ENCODE results near the gene CEBPA.
A peak's percentile ranks its signal among the peaks of the same experiment; 100 is the strongest.
"Not testable (repeated sequence)": the region's sequence is repeated elsewhere in the genome, so short reads cannot be mapped to it uniquely, and the experiment has no call there.

Gene CEBPA

GRCh38 chr19:33324628-33325027, 22.3 kb upstream of the CEBPA start:
- no peak for DNase-seq

GRCh38 chr19:33323093-33323820, 20.9 kb upstream of the CEBPA start:
- DNase-seq: no peak

DNA sequence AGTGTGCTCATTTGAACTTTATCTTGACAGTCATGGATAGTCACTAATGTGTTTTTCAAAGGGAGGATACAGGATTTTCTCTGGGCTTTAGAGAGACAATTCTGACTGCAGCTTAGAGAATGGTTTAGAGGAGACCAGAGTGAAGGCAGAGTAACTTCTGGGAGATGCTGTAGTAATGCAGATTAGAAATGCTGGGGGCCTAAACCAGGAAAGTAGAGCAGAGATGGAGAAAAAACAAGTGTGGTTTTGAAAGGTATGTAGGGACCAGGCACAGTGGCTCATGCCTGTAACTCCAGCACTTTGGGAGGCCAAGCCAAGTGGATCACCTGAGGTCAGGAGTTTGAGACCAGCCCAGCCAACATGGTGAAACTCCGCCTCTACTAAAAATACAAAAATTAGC, 18.3 kb upstream of the CEBPA start:
- no peak for DNase-seq

DNA sequence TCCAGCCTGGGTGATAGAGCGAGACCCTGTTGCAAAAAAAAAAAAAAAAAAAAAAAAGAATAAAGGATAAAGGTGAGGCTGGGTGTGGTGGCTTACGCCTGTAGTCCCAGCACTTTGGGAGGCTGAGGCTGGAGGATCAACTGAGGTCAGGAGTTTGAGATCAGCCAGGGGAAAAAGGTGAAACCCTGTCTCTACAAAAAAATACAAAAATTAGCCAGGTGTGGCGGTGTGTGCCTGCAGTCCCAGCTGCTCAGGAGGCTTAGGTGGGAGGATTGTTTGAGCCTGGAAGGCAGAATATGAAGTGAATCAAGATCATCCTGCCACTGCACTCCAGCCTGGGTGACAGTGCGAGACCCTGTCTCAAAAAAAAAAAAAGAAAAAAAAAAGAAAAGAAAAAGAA, 15.7 kb upstream of the CEBPA start:
- DNase-seq: not testable (repeated sequence)

- no peak for DNase-seq
Observed at GRCh38 chr19:33317517-33317916, 15.2 kb upstream of the CEBPA start.

- DNase-seq: no peak
Observed at GRCh38 chr19:33316541-33317264, 14.4 kb upstream of the CEBPA start.

GRCh38 chr19:33312808-33313207, 10.5 kb upstream of the CEBPA start:
- DNase-seq: not testable (repeated sequence)

- no peak for DNase-seq
Observed at GRCh38 chr19:33312065-33312464, 9.7 kb upstream of the CEBPA start.

DNA sequence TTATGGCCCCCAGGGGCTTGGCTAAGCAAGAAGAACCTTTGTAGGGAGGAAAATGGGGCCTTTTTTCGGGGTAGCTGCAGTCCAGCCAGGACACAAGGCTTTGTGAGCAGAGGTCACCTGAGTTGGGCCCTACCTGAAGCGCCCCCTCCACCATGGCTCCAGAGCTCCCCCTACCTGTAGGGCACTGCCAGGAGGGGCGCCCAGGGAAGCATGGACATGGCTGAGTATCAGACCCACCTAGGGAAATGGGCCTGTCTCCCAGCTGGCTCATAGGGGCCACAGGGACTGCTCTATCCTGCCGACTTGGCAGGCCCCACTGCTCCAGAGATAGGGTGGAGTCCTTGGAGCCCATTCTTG, 9.0 kb upstream of the CEBPA start:
- DNase-seq: no peak

GRCh38 chr19:33310606-33311325, 8.4 kb upstream of the CEBPA start:
- DNase-seq: no peak

GRCh38 chr19:33309826-33310225, 7.5 kb upstream of the CEBPA start:
- DNase-seq: no peak

DNA sequence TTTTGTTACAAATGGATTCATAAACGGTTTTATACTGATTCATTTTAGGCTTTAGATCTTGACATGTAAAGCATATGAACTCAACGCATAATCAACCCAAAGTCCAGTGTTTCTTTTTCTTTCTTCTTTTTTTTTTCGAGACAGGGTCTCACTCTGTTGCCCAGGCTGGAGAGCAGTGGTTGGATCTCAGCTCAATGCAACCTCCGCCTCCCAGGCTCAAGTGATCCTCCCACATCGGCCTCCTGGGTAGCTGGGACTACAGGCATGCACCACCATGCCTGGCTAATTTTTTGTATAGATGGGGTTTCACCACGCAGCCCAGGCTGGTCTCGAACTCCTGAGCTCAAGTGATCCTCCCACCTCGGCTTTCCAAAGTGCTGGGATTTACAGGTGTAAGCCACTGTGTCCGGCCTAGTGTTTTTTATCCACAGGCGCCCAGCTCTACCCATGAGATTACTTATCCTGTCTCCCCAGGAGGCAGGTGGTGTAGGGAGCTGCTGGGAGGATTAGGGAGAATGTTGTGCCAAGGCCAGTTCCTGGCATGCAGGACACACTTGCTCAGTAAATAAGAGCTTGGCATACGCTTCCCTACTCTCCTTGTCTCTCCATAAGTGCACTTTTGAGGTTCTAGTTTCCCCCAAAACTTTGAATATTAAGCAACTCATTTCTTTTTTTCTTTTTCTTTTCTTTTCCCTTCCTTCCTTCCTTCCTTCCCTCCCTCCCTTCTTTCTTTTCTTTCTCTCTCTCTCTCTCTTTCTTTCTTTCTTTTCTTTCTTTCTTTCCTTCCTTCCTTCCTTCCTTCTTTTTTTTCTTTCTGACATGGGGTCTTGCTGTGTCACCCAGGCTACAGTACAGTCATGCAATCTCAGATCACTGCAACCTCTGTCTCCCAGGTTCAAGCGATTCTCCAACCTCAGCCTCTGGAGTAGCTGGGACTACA, 4.8 kb upstream of the CEBPA start:
- DNase-seq: peak in 1 of 2 donors; percentile 14

- no peak for DNase-seq
Observed at GRCh38 chr19:33306191-33306590, 3.9 kb upstream of the CEBPA start.

- no peak for DNase-seq
Observed at GRCh38 chr19:33304760-33305647, 2.7 kb upstream of the CEBPA start.

GRCh38 chr19:33304371-33304759, 2.0 kb upstream of the CEBPA start:
- no peak for DNase-seq

GRCh38 chr19:33303791-33304345, 1.5 kb upstream of the CEBPA start:
- no peak for DNase-seq

- peak in 1 of 2 donors; percentile 49 for DNase-seq
Observed at GRCh38 chr19:33302974-33303790, 848 bp upstream of the CEBPA start.

- DNase-seq: no peak
Observed at GRCh38 chr19:33301900-33302174, 497 bp downstream of the CEBPA start.

DNA sequence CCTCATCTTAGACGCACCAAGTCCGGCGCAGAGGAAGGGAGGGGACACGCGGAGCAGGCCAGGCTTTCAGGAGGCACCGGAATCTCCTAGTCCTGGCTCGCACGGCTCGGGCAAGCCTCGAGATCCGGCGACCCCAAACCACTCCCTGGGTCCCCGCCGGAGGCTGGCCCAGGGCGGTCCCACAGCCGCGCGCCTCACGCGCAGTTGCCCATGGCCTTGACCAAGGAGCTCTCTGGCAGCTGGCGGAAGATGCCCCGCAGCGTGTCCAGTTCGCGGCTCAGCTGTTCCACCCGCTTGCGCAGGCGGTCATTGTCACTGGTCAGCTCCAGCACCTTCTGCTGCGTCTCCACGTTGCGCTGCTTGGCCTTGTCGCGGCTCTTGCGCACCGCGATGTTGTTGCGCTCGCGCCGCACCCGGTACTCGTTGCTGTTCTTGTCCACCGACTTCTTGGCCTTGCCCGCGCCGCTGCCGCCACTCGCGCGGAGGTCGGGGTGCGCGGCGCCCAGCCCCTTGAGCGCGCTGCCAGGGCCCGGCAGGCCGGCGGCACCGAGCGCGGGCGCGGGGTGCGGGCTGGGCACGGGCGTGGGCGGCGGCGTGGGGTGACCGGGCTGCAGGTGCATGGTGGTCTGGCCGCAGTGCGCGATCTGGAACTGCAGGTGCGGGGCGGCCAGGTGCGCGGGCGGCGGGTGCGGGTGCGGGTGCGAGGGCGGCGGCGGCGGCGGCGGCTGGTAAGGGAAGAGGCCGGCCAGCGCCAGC, 1.0 kb downstream of the CEBPA start:
- no peak for DNase-seq

GRCh38 chr19:33300894-33301143, 1.5 kb downstream of the CEBPA start:
- no peak for DNase-seq

Data from hippocampal formation (tissue), 2 donors.